Upper lobe of left lung (tissue), 4 donors: ENCODE measurements around the gene GLOD5.

Source experiments
- CTCF ChIP-seq, 6 experiments: fragments of 450-650 bp in 4 of 6; fragments of 200-600 bp in 2 of 6; sonication (generic) in 2 of 6; IDR thresholded peaks; one replicate each; pipeline ENCODE4 v1.5.1; 2016 to 2019; ENCODE audit warnings: antibody characterized with exemption in 6 of 6
- POLR2A ChIP-seq, 4 donors: fragments of 450-650 bp; IDR thresholded peaks; one replicate each; pipeline ENCODE4 v1.5.1; 2016 to 2017; ENCODE audit warnings: antibody characterized with exemption in 4 of 4, mild to moderate bottlenecking in 2 of 4
- POLR2AphosphoS5 ChIP-seq, 2 donors: sonication (generic); formaldehyde crosslinking; IDR thresholded peaks; one replicate each; pipeline ENCODE4 v1.5.1; 2017; ENCODE audit warnings: antibody characterized with exemption in 2 of 2

DNA sequence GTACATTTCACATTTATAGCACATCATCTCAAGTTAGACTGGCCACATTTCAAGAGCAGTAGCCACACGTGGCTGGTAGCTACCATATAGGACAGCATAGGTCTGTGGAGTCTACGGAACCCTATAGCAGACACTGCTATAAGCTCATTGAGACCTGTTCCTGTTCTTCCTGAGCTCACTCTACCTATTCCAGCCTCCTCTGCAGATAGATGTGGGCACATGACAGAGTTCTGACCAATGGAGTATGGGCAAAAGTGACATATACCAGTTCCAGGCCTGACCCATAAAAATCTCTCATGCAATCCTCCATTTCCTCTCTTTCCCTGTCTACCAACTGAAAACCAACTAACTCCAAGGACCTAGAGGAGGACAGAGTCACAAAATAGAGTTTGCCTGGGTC lies 36.8 kb downstream of the GLOD5 start:
- TF ChIP-seq CTCF (IDR thresholded peaks at IDR 0.05) (no peak), POLR2A (IDR thresholded peaks at IDR 0.05) (no peak), POLR2AphosphoS5 (IDR thresholded peaks at IDR 0.05) (no peak)
